Cardiac muscle cell (in vitro differentiated cells and primary cell): ENCODE results near the gene PTPRC. TPM values are rescaled to one million over a fixed set of nuclear protein-coding genes. Genes with fewer than 3 reads are reported as not detected.

Source experiments
- DNase-seq, 2 donors: peaks; one replicate each; pipeline versions ENCODE4 v3.0.0 to v3.0.0-alpha.2; 2010 to 2017; ENCODE audit warnings: low read depth in 1 of 2, low spot score in 1 of 2
- H3K27ac ChIP-seq: fragments of 200-600 bp; sonication (generic); 2 replicates; pipeline ENCODE4 v1.5.1; 2016
- H3K27me3 ChIP-seq: fragments of 200-600 bp; sonication (generic); 2 replicates; pipeline ENCODE4 v1.6.0; 2016; ENCODE audit warnings: control low read depth
- H3K36me3 ChIP-seq: fragments of 200-600 bp; sonication (generic); 2 replicates; pipeline ENCODE4 v1.5.1; 2016; ENCODE audit warnings: control low read depth
- H3K4me1 ChIP-seq: fragments of 200-600 bp; sonication (generic); 2 replicates; pipeline ENCODE4 v1.8.1; 2017; ENCODE audit warnings: low read depth, mild to moderate bottlenecking, mixed run types
- H3K4me3 ChIP-seq: fragments of 200-600 bp; sonication (generic); 2 replicates; pipeline ENCODE4 v1.5.1; 2016; ENCODE audit warnings: mild to moderate bottlenecking
- H3K9me3 ChIP-seq: fragments of 200-600 bp; sonication (generic); 2 replicates; pipeline ENCODE4 v1.5.1; 2017; ENCODE audit warnings: low read depth, mild to moderate bottlenecking, control low read depth
- polyA plus RNA-seq: library from polyadenylated mRNA; unstranded; fragments of >200 nt; fragmentation: Nextera tagmentation; extraction: Ambion mirVana; gene quantifications from 2 replicates; pipeline ENCODE4 v1.2.1, GENCODE V29; 2016
- total RNA-seq: library from RNA; depleted of rRNA; stranded (reverse); fragments of >200 nt; gene quantifications from 2 replicates; pipeline ENCODE4 v1.2.3, GENCODE V29; 2016
- TF ChIP-seq, protein P1 (sequence below): IDR thresholded peaks from 2 replicates; pipeline ENCODE4 v1.5.1; 2012; ENCODE audit warnings: low read depth, mild to moderate bottlenecking, low read length

Gene PTPRC
- total and polyA plus RNA-seq, 2 experiments from 2014 or later, result not detected

DNA sequence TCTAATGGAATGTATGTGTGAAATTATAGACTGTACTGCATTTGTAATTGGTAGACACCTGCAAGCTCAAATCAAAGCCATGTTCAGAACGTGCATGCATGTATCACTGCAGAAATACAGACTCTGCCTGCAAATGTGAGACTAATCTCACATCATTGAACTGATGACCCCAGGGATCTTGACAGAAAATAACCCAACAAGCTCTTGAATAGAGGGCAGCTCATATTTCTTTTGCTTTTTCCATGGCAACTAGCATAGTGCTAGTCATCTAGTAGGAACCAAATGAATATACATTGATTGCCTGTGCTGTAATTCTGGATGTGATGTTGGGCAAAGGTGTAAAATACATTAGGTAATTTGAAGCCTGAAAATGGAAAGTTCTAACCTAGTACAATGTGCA is 62.4 kb downstream of the PTPRC start:
- no peaks in the 10 kb centered on the region for H3K9me3 ChIP-seq
- peaks cover 4% of the 10 kb centered on the region for H3K27me3 ChIP-seq
- no peaks in the 10 kb centered on the region for H3K4me1 ChIP-seq
- TF ChIP-seq, protein P1, sequence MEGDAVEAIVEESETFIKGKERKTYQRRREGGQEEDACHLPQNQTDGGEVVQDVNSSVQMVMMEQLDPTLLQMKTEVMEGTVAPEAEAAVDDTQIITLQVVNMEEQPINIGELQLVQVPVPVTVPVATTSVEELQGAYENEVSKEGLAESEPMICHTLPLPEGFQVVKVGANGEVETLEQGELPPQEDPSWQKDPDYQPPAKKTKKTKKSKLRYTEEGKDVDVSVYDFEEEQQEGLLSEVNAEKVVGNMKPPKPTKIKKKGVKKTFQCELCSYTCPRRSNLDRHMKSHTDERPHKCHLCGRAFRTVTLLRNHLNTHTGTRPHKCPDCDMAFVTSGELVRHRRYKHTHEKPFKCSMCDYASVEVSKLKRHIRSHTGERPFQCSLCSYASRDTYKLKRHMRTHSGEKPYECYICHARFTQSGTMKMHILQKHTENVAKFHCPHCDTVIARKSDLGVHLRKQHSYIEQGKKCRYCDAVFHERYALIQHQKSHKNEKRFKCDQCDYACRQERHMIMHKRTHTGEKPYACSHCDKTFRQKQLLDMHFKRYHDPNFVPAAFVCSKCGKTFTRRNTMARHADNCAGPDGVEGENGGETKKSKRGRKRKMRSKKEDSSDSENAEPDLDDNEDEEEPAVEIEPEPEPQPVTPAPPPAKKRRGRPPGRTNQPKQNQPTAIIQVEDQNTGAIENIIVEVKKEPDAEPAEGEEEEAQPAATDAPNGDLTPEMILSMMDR, result no peak
- no peak overlapping the region for H3K27ac ChIP-seq
- no peak for DNase-seq
- H3K36me3 ChIP-seq, result no peaks in the 10 kb centered on the region
- no peak overlapping the region for H3K4me3 ChIP-seq

DNA sequence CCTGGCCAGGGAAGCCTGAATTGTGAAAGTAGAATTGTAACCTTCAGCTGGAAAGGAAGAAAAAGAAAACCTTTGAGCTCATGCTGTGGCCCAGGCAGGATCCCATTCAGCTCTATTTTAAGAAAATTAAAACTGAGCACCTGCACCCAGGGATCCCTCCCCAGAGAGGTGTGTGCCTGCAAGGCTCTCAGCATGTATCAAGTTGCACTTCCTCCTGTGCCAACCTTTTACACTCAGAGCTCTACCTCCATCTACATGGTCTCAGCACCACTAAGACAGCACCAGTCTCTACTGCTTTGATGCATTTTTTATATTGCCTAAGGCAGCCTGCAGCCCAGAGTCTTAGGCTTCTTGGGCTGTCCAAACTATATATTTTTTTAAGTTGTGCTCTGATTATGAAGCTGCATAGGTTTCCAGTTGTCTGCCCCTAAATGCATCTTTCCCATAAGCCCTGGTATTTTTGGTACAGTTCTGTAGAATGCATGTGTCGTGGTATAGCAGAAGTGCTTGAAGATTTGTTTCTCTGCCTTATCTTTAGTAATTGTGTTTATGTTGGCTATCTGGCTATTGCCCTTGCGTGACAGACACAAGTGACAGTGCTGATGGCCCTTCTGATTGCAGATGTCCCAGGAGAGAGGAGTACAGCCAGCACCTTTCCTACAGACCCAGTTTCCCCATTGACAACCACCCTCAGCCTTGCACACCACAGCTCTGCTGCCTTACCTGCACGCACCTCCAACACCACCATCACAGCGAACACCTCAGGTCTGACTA is 63.1 kb downstream of the PTPRC start:
- TF ChIP-seq, protein P1, result no peak
- Histone ChIP-seq H3K4me3 (no peak overlapping the region), H3K4me1 (no peaks in the 10 kb centered on the region), H3K36me3 (no peaks in the 10 kb centered on the region), H3K9me3 (no peaks in the 10 kb centered on the region), H3K27me3 (peaks cover 4% of the 10 kb centered on the region), H3K27ac (no peak overlapping the region)
- DNase-seq, result no peak

DNA sequence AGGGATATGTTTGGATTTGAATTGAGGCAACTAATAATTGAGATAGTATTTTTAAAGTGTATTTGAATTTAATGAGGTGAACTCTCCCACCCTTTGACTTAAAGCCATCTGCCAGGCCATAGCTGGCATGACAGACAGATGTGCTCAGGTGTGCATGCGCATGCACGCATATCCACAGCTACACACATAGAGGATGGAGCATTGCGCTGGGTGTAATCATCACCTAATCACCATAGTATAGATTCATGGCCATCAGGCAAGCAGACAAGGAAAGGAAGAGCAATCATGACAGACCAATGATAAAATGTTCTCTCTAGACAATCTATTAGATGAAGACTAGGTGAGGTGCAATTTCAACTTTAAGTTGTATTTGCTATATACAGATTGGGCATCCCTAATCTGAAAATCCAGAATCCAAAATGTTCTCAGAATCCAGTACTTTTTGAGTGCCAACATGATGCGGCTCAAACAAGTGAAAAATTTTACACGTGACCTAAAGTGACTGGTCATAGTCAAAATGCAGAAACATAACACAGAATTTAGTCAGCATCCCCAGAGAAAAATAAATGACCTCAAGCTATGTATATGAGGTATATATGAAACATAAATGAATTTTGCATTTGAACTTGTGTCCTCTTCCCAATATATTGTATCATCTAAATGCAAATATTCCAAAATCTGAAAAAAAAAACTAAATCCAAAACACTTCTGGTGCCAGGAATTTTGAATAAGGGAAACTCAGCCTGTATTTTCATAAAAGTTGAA is 70.1 kb downstream of the PTPRC start:
- no peaks in the 10 kb centered on the region for H3K27me3 ChIP-seq
- TF ChIP-seq, protein P1, result no peak

DNA sequence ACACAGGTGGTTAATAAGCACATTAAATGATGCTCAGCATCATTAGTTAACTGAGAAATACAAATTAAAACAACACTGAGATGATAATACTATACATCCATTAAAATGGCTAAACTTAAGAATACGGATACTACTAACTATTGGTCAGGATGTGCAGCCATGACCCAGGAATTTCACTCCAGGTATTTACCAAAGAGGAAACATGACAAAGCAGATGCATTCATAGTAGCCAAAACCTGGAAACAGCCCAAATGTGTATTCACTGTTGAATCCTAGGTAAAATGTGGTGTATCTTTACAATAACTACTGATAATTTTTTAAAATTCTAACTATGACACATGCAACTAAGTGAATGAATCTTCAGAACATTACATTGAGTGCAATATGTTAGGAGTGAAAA is 73.0 kb downstream of the PTPRC start:
- no peaks in the 10 kb centered on the region for H3K36me3 ChIP-seq
- no peaks in the 10 kb centered on the region for H3K27me3 ChIP-seq
- no peaks in the 10 kb centered on the region for H3K4me1 ChIP-seq
- no peaks in the 10 kb centered on the region for H3K9me3 ChIP-seq
- TF ChIP-seq, protein P1, result no peak
- H3K27ac ChIP-seq, result no peak overlapping the region
- DNase-seq, result no peak
- no peak overlapping the region for H3K4me3 ChIP-seq

More for the DNA sequence above, 70.1 kb downstream of the PTPRC start:
- no peak overlapping the region for H3K27ac ChIP-seq
- no peaks in the 10 kb centered on the region for H3K9me3 ChIP-seq
- DNase-seq, result no peak
- H3K4me3 ChIP-seq, result no peak overlapping the region
- no peaks in the 10 kb centered on the region for H3K4me1 ChIP-seq
- no peaks in the 10 kb centered on the region for H3K36me3 ChIP-seq

DNA sequence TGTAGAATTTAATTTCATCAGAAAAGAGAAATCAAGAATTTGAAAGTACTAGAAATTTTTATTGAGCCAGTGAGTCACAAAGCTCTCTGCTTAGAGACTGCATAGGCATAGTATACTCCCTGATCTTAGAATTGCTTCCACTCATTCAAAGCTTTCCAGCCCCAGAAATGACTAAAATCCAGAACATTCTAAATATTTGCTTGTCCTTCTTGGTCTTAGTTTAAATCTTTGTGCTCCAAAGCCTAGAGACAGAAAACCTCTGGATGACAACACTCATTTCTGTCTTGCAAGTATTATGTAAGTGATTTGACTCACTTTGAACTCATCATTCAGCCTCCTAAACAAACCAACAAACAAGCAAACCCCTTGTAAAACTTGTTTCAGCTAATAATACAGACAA is 74.2 kb downstream of the PTPRC start:
- Histone ChIP-seq H3K27me3 (no peaks in the 10 kb centered on the region), H3K4me3 (no peak overlapping the region), H3K36me3 (no peaks in the 10 kb centered on the region), H3K4me1 (no peaks in the 10 kb centered on the region), H3K9me3 (no peaks in the 10 kb centered on the region), H3K27ac (no peak overlapping the region)
- peak in 1 of 2 donors; percentile 3 for DNase-seq
- TF ChIP-seq, protein P1, result no peak
